ENCODE data around the gene ATCAY. TPM values are rescaled to one million over a fixed set of nuclear protein-coding genes. Genes with fewer than 3 reads are reported as not detected.

ATCAY gene
- total and polyA plus RNA-seq, 5 donors from 2014 or later: not detected

- peaks cover 0 to 9% (median 0%) of the 10 kb centered on the region in 7 donors for H3K9me3 Mint-ChIP-seq
- ATAC-seq (ENCODE audit: low read depth in 2 of 2): no peak
- Histone ChIP-seq H3K27ac (ENCODE audit: insufficient read depth, low read length, poor library complexity, severe bottlenecking) (no peak overlapping the region), H3K9me3 (ENCODE audit: control insufficient read depth in 2 of 2, low read length in 2 of 2) (peaks cover 5 to 10% of the 10 kb centered on the region in 2 experiments), H3K27me3 (ENCODE audit: control insufficient read depth, insufficient read depth, low read length) (no peaks in the 10 kb centered on the region), H3K36me3 (ENCODE audit: control insufficient read depth, insufficient read depth, low read length) (no peaks in the 10 kb centered on the region), H3K4me3 (ENCODE audit: low read depth, low read length) (no peak overlapping the region), H3K4me1 (ENCODE audit: control insufficient read depth, insufficient read depth, low read length, poor library complexity, severe bottlenecking) (no peaks in the 10 kb centered on the region)
- H3K36me3 Mint-ChIP-seq: no peaks in the 10 kb centered on the region
- no peak overlapping the region for H3K4me3 Mint-ChIP-seq
- H3K4me1 Mint-ChIP-seq: no peaks in the 10 kb centered on the region
- no peak overlapping the region for H3K27ac Mint-ChIP-seq
- DNase-seq: no peak
- peaks cover 4% of the 10 kb centered on the region for H3K27me3 Mint-ChIP-seq
Observed at GRCh38 chr19:3908266-3909054, 28.0 kb downstream of the ATCAY start.

GRCh38 chr19:3910105-3910504 is 29.6 kb downstream of the ATCAY start:
- no peak for ATAC-seq (ENCODE audit: low read depth in 2 of 2)
- no peaks in the 10 kb centered on the region for H3K36me3 ChIP-seq (ENCODE audit: control insufficient read depth, insufficient read depth, low read length)
- no peaks in the 10 kb centered on the region for H3K4me1 ChIP-seq (ENCODE audit: control insufficient read depth, insufficient read depth, low read length, poor library complexity, severe bottlenecking)
- no peaks in the 10 kb centered on the region for H3K27me3 ChIP-seq (ENCODE audit: control insufficient read depth, insufficient read depth, low read length)
- DNase-seq: no peak
- Mint-ChIP-seq H3K4me1 (no peaks in the 10 kb centered on the region), H3K27ac (no peak overlapping the region), H3K4me3 (no peak overlapping the region), H3K27me3 (peaks cover 4% of the 10 kb centered on the region), H3K9me3 (peaks cover 0 to 9% (median 0%) of the 10 kb centered on the region in 7 donors), H3K36me3 (no peaks in the 10 kb centered on the region)
- H3K9me3 ChIP-seq (ENCODE audit: control insufficient read depth in 2 of 2, low read length in 2 of 2): peaks cover 5 to 10% of the 10 kb centered on the region in 2 experiments
- no peak overlapping the region for H3K4me3 ChIP-seq (ENCODE audit: low read depth, low read length)
- no peak overlapping the region for H3K27ac ChIP-seq (ENCODE audit: insufficient read depth, low read length, poor library complexity, severe bottlenecking)

DNA sequence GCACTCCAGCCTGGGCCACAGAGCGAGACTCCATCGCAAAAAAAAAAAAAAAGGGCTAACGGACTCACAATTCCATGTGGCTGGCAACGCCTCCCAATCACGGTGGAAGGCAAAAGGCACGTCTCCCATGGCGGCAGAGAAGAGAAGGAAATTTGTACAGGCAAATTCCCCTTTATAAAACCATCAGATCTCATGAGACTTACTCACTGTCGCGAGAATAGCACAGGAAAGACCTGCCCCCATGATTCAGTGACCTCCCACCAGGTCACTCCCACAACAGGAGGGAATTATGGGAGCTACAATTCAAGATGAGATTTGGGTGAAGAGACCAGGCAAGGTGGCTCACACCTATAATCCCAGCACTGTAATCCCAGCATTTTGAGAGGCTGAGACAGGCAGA is 33.7 kb downstream of the ATCAY start:
- H3K4me1 Mint-ChIP-seq: peaks cover 0 to 4% (median 0%) of the 10 kb centered on the region in 4 donors
- H3K27me3 Mint-ChIP-seq: peaks cover 6% of the 10 kb centered on the region
- DNase-seq (no peak), ATAC-seq (ENCODE audit: low read depth in 2 of 2) (no peak)
- Histone ChIP-seq H3K36me3 (ENCODE audit: control insufficient read depth, insufficient read depth, low read length) (no peaks in the 10 kb centered on the region), H3K4me1 (ENCODE audit: control insufficient read depth, insufficient read depth, low read length, poor library complexity, severe bottlenecking) (no peaks in the 10 kb centered on the region), H3K9me3 (ENCODE audit: control insufficient read depth in 2 of 2, low read length in 2 of 2) (peaks cover 5 to 10% of the 10 kb centered on the region in 2 experiments), H3K4me3 (ENCODE audit: low read depth, low read length) (no peak overlapping the region), H3K27me3 (ENCODE audit: control insufficient read depth, insufficient read depth, low read length) (no peaks in the 10 kb centered on the region), H3K27ac (ENCODE audit: insufficient read depth, low read length, poor library complexity, severe bottlenecking) (no peak overlapping the region)
- H3K27ac Mint-ChIP-seq: no peak overlapping the region
- peaks cover 3% of the 10 kb centered on the region for H3K36me3 Mint-ChIP-seq
- H3K9me3 Mint-ChIP-seq: peaks cover 0 to 8% (median 3%) of the 10 kb centered on the region in 7 donors
- no peak overlapping the region for H3K4me3 Mint-ChIP-seq

DNA sequence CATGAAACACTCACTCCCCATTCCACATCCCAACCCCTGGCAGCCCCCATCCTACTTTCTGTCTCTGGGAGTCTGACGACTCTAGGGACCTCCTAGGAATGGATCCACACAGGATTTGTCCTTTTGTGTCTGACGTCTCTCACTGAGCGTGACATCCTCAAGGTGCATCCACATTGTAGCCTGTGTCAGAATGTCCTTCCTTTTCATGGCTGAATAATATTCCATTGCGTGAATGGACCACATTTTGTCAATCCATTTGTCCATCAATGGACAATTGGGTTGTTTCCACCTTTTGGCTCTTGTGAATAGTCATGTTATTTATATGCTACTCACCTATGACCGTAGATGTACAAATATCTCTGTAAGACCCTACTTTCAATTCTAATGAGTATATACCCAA is 35.5 kb downstream of the ATCAY start:
- H3K4me1 Mint-ChIP-seq: peaks cover 0 to 4% (median 0%) of the 10 kb centered on the region in 4 donors
- peaks cover 6% of the 10 kb centered on the region for H3K27me3 Mint-ChIP-seq

DNA sequence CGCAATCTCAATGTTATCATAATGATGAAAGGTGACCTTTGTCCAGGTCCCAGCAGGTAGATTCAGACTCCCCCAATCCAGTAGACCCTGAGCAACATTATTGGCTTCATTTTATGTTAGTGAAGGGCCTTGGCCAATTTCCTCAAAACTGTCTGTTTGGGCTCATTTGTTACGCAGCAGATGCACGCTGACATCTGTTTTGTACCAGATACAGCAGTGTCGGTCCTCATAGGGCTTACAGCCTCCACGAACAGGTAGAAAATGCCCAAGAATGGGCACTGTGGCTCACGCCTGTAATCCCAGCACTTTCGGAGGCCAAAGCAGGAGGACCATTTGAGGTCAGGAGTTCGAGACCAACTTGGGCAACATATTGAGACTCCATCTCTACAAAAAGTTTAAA is 39.3 kb downstream of the ATCAY start:
- Mint-ChIP-seq H3K4me3 (no peak overlapping the region), H3K27me3 (peaks cover 6% of the 10 kb centered on the region), H3K27ac (peak overlapping the region in 1 of 3 donors; percentile 14), H3K4me1 (peaks cover 0 to 4% (median 0%) of the 10 kb centered on the region in 4 donors), H3K36me3 (peaks cover 3% of the 10 kb centered on the region), H3K9me3 (peaks cover 0 to 17% (median 7%) of the 10 kb centered on the region in 7 donors)
- no peak overlapping the region for H3K4me3 ChIP-seq (ENCODE audit: low read depth, low read length)
- ATAC-seq (ENCODE audit: low read depth in 2 of 2): no peak
- no peak overlapping the region for H3K27ac ChIP-seq (ENCODE audit: insufficient read depth, low read length, poor library complexity, severe bottlenecking)
- H3K9me3 ChIP-seq (ENCODE audit: control insufficient read depth in 2 of 2, low read length in 2 of 2): peaks cover 8 to 9% of the 10 kb centered on the region in 2 experiments
- DNase-seq: no peak
- H3K4me1 ChIP-seq (ENCODE audit: control insufficient read depth, insufficient read depth, low read length, poor library complexity, severe bottlenecking): no peaks in the 10 kb centered on the region
- no peaks in the 10 kb centered on the region for H3K27me3 ChIP-seq (ENCODE audit: control insufficient read depth, insufficient read depth, low read length)
- no peaks in the 10 kb centered on the region for H3K36me3 ChIP-seq (ENCODE audit: control insufficient read depth, insufficient read depth, low read length)

More for the DNA sequence above, 35.5 kb downstream of the ATCAY start:
- no peaks in the 10 kb centered on the region for H3K36me3 ChIP-seq (ENCODE audit: control insufficient read depth, insufficient read depth, low read length)
- H3K36me3 Mint-ChIP-seq: peaks cover 3% of the 10 kb centered on the region
- H3K27ac Mint-ChIP-seq: no peak overlapping the region
- H3K4me1 ChIP-seq (ENCODE audit: control insufficient read depth, insufficient read depth, low read length, poor library complexity, severe bottlenecking): no peaks in the 10 kb centered on the region
- peaks cover 0 to 4% (median 1%) of the 10 kb centered on the region in 7 donors for H3K9me3 Mint-ChIP-seq
- no peaks in the 10 kb centered on the region for H3K27me3 ChIP-seq (ENCODE audit: control insufficient read depth, insufficient read depth, low read length)
- no peak overlapping the region for H3K27ac ChIP-seq (ENCODE audit: insufficient read depth, low read length, poor library complexity, severe bottlenecking)
- ATAC-seq (ENCODE audit: low read depth in 2 of 2) (no peak), DNase-seq (no peak)
- H3K4me3 Mint-ChIP-seq: no peak overlapping the region
- no peak overlapping the region for H3K4me3 ChIP-seq (ENCODE audit: low read depth, low read length)
- peaks cover 0 to 2% of the 10 kb centered on the region in 2 experiments for H3K9me3 ChIP-seq (ENCODE audit: control insufficient read depth in 2 of 2, low read length in 2 of 2)

- no peak for DNase-seq
- Mint-ChIP-seq H3K27ac (peak overlapping the region in 1 of 3 donors; percentile 35), H3K9me3 (peaks cover 0 to 17% (median 4%) of the 10 kb centered on the region in 7 donors), H3K4me1 (no peaks in the 10 kb centered on the region), H3K4me3 (no peak overlapping the region), H3K36me3 (no peaks in the 10 kb centered on the region), H3K27me3 (no peaks in the 10 kb centered on the region)
- Histone ChIP-seq H3K27me3 (ENCODE audit: control insufficient read depth, insufficient read depth, low read length) (no peaks in the 10 kb centered on the region), H3K27ac (ENCODE audit: insufficient read depth, low read length, poor library complexity, severe bottlenecking) (no peak overlapping the region), H3K36me3 (ENCODE audit: control insufficient read depth, insufficient read depth, low read length) (no peaks in the 10 kb centered on the region), H3K4me3 (ENCODE audit: low read depth, low read length) (no peak overlapping the region), H3K4me1 (ENCODE audit: control insufficient read depth, insufficient read depth, low read length, poor library complexity, severe bottlenecking) (no peaks in the 10 kb centered on the region), H3K9me3 (ENCODE audit: control insufficient read depth in 2 of 2, low read length in 2 of 2) (peaks cover 8 to 9% of the 10 kb centered on the region in 2 experiments)
- no peak for ATAC-seq (ENCODE audit: low read depth in 2 of 2)
Observed at GRCh38 chr19:3923096-3923758, 42.7 kb downstream of the ATCAY start.

GRCh38 chr19:3923912-3924311 is 43.4 kb downstream of the ATCAY start:
- H3K27me3 Mint-ChIP-seq: no peaks in the 10 kb centered on the region

More at GRCh38 chr19:3923912-3924311, 43.4 kb downstream of the ATCAY start:
- peaks cover 0 to 17% (median 4%) of the 10 kb centered on the region in 7 donors for H3K9me3 Mint-ChIP-seq
- no peaks in the 10 kb centered on the region for H3K27me3 ChIP-seq (ENCODE audit: control insufficient read depth, insufficient read depth, low read length)
- H3K36me3 Mint-ChIP-seq: no peaks in the 10 kb centered on the region
- H3K27ac ChIP-seq (ENCODE audit: insufficient read depth, low read length, poor library complexity, severe bottlenecking): no peak overlapping the region
- no peaks in the 10 kb centered on the region for H3K4me1 ChIP-seq (ENCODE audit: control insufficient read depth, insufficient read depth, low read length, poor library complexity, severe bottlenecking)
- H3K4me3 ChIP-seq (ENCODE audit: low read depth, low read length): no peak overlapping the region
- no peaks in the 10 kb centered on the region for H3K36me3 ChIP-seq (ENCODE audit: control insufficient read depth, insufficient read depth, low read length)
- H3K4me1 Mint-ChIP-seq: no peaks in the 10 kb centered on the region
- no peak for DNase-seq
- peaks cover 8 to 9% of the 10 kb centered on the region in 2 experiments for H3K9me3 ChIP-seq (ENCODE audit: control insufficient read depth in 2 of 2, low read length in 2 of 2)
- no peak for ATAC-seq (ENCODE audit: low read depth in 2 of 2)
- no peak overlapping the region for H3K27ac Mint-ChIP-seq
- no peak overlapping the region for H3K4me3 Mint-ChIP-seq

Data from CD4-positive, CD25-positive, alpha-beta regulatory T cell (primary cell).